ENCODE measurements around the gene NUP153. TPM values are rescaled to one million over a fixed set of nuclear protein-coding genes. Genes with fewer than 3 reads are reported as not detected.
A peak's percentile ranks its signal among the peaks of the same experiment; 100 is the strongest.

The NUP153 gene
- polyA plus RNA-seq, 1 of the 3 experiments (the other 2 are of a cell fraction) = 10.5 TPM

- TF ChIP-seq REST (IDR thresholded peaks at IDR 0.05; ENCODE audit: low read depth, low read length) (no peak), YY1 (IDR thresholded peaks at IDR 0.05; ENCODE audit: low read depth) (no peak), ELF1 (IDR thresholded peaks at IDR 0.05) (no peak), USF1 (IDR thresholded peaks at IDR 0.05; ENCODE audit: borderline replicate concordance, low read depth) (no peak), EP300 (IDR thresholded peaks at IDR 0.05; ENCODE audit: borderline replicate concordance in 1 of 2, low read depth in 1 of 2, low read length in 1 of 2) (no peak), ZBTB33 (IDR thresholded peaks at IDR 0.05; ENCODE audit: borderline replicate concordance, low read depth) (no peak), FOXJ3 (CRISPR knock-in tag; IDR thresholded peaks at IDR 0.05) (no peak), MXI1 (IDR thresholded peaks at IDR 0.05; ENCODE audit: low read depth, low read length) (peak; percentile 60; the same call in 1 of the 2 replicates), TEAD4 (IDR thresholded peaks at IDR 0.05; ENCODE audit: borderline replicate concordance, insufficient read depth) (no peak), FOSL2 (IDR thresholded peaks at IDR 0.05; ENCODE audit: borderline replicate concordance, low read depth) (no peak), MAX (IDR thresholded peaks at IDR 0.05; ENCODE audit: low read depth) (peak; percentile 74), SMC3 (IDR thresholded peaks at IDR 0.05; ENCODE audit: low read depth, low read length) (no peak), FOXM1 (IDR thresholded peaks at IDR 0.05; ENCODE audit: low read depth) (no peak), RCOR1 (IDR thresholded peaks at IDR 0.05; ENCODE audit: low read length) (no peak), NRF1 (IDR thresholded peaks at IDR 0.05; ENCODE audit: low read depth, low read length) (no peak), POLR2AphosphoS5 (IDR thresholded peaks at IDR 0.05; ENCODE audit: low read depth, low read length) (no peak), SIN3A (IDR thresholded peaks at IDR 0.05; ENCODE audit: borderline replicate concordance, low read depth, low read length) (no peak), GABPA (IDR thresholded peaks at IDR 0.05; ENCODE audit: low read depth) (no peak), TAF1 (IDR thresholded peaks at IDR 0.05; ENCODE audit: borderline replicate concordance, low read depth, low read length) (0 out of 2 replicates have a peak, but pooled peaks have one; percentile 18), TCF12 (IDR thresholded peaks at IDR 0.05) (no peak), GATA2 (CRISPR knock-in tag; IDR thresholded peaks at IDR 0.05) (no peak), EZH2phosphoT487 (IDR thresholded peaks at IDR 0.05; ENCODE audit: borderline replicate concordance, low read depth) (no peak), PBX3 (IDR thresholded peaks at IDR 0.05) (no peak)
Measured at GRCh38 chr6:17580518-17581048, 126.1 kb downstream of the NUP153 start (continued).

All from SK-N-SH (cell line).